ENCODE data around the gene LY9.
"Not testable (repeated sequence)": the region's sequence is repeated elsewhere in the genome, so short reads cannot be mapped to it uniquely, and the experiment has no call there.

Gene LY9

GRCh38 chr1:160774886-160775719, 20.9 kb upstream of the LY9 start:
- no peak for DNase-seq (ENCODE audit: low read depth in 2 of 3, low spot score in 1 of 3)

GRCh38 chr1:160776178-160776577, 19.8 kb upstream of the LY9 start:
- DNase-seq (ENCODE audit: low read depth in 2 of 3, low spot score in 1 of 3): no peak

- no peak for DNase-seq (ENCODE audit: low read depth in 2 of 3, low spot score in 1 of 3)
Observed at GRCh38 chr1:160777486-160778089, 18.4 kb upstream of the LY9 start.

- no peak for DNase-seq (ENCODE audit: low read depth in 2 of 3, low spot score in 1 of 3)
Observed at GRCh38 chr1:160778976-160779375, 17.0 kb upstream of the LY9 start.

- no peak for DNase-seq (ENCODE audit: low read depth in 2 of 3, low spot score in 1 of 3)
Observed at GRCh38 chr1:160779626-160780397, 16.2 kb upstream of the LY9 start.

- no peak for DNase-seq (ENCODE audit: low read depth in 2 of 3, low spot score in 1 of 3)
Observed at GRCh38 chr1:160780398-160780755, 15.6 kb upstream of the LY9 start.

- DNase-seq (ENCODE audit: low read depth in 2 of 3, low spot score in 1 of 3): no peak
Observed at GRCh38 chr1:160781186-160781766, 14.7 kb upstream of the LY9 start.

- no peak for DNase-seq (ENCODE audit: low read depth in 2 of 3, low spot score in 1 of 3)
Observed at GRCh38 chr1:160781914-160782689, 13.9 kb upstream of the LY9 start.

- not testable (repeated sequence) for DNase-seq (ENCODE audit: low read depth in 2 of 3, low spot score in 1 of 3)
Observed at GRCh38 chr1:160782988-160783765, 12.8 kb upstream of the LY9 start.

- DNase-seq (ENCODE audit: low read depth in 2 of 3, low spot score in 1 of 3): no peak
Observed at GRCh38 chr1:160789051-160789701, 6.8 kb upstream of the LY9 start.

GRCh38 chr1:160789702-160790611, 6.0 kb upstream of the LY9 start:
- DNase-seq (ENCODE audit: low read depth in 2 of 3, low spot score in 1 of 3): no peak

- no peak for DNase-seq (ENCODE audit: low read depth in 2 of 3, low spot score in 1 of 3)
Observed at GRCh38 chr1:160794376-160794775, 1.6 kb upstream of the LY9 start.

GRCh38 chr1:160797271-160797709, 1.3 kb downstream of the LY9 start:
- no peak for DNase-seq (ENCODE audit: low read depth in 2 of 3, low spot score in 1 of 3)

- peak in 1 of 3 donors; percentile 41 for DNase-seq (ENCODE audit: low read depth in 2 of 3, low spot score in 1 of 3)
Observed at GRCh38 chr1:160797861-160798273, 1.9 kb downstream of the LY9 start.

- DNase-seq (ENCODE audit: low read depth in 2 of 3, low spot score in 1 of 3): no peak
Observed at GRCh38 chr1:160798439-160798838, 2.5 kb downstream of the LY9 start.

- DNase-seq (ENCODE audit: low read depth in 2 of 3, low spot score in 1 of 3): no peak
Observed at GRCh38 chr1:160799641-160800040, 3.7 kb downstream of the LY9 start.

GRCh38 chr1:160800142-160800541, 4.2 kb downstream of the LY9 start:
- DNase-seq (ENCODE audit: low read depth in 2 of 3, low spot score in 1 of 3): no peak

GRCh38 chr1:160800645-160801408, 4.9 kb downstream of the LY9 start:
- DNase-seq (ENCODE audit: low read depth in 2 of 3, low spot score in 1 of 3): no peak

Measured in stimulated activated CD4-positive, alpha-beta T cell treated with anti-CD3 and anti-CD28 coated beads, Interleukin-12 subunit alpha, Interleukin-12 subunit beta, amount 100 ng/mL, for 48 hours (primary cell).